H4 (cell line): Measurements from ENCODE around the gene CCDC149. TPM values are rescaled to one million over a fixed set of nuclear protein-coding genes. Genes with fewer than 3 reads are reported as not detected.

Source experiments
- DNase-seq: peaks from one replicate; pipeline ENCODE4 v3.0.0-alpha.2; 2015; ENCODE audit warnings: low spot score
- total RNA-seq: library from RNA; depleted of rRNA; stranded (reverse); fragments of >200 nt; shearing (Covaris generic); gene quantifications from 2 replicates; pipeline ENCODE4 v1.2.3, GENCODE V29; 2014

The CCDC149 gene
- total RNA-seq, 1 experiment from 2014 or later: 3.3 TPM

DNA sequence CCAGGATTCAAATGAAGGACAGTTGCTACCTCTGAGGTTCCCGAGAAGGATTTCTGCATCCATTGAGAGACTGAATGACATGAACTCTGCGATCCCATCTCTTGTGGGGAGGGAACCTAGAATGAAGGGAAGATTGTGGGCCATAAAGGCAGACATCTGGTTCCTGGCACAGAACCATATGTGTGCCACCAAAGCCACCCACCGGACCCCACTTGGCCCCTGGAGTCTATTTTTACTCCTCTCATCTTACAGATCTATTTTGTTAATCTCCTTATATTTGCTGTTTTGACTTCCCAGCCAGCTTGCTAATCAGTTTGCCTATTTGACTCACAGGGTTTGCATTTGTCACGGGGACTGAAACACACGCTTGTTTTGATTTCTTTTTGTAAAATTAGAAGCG, 110.2 kb downstream of the CCDC149 start:
- no peak for DNase-seq

DNA sequence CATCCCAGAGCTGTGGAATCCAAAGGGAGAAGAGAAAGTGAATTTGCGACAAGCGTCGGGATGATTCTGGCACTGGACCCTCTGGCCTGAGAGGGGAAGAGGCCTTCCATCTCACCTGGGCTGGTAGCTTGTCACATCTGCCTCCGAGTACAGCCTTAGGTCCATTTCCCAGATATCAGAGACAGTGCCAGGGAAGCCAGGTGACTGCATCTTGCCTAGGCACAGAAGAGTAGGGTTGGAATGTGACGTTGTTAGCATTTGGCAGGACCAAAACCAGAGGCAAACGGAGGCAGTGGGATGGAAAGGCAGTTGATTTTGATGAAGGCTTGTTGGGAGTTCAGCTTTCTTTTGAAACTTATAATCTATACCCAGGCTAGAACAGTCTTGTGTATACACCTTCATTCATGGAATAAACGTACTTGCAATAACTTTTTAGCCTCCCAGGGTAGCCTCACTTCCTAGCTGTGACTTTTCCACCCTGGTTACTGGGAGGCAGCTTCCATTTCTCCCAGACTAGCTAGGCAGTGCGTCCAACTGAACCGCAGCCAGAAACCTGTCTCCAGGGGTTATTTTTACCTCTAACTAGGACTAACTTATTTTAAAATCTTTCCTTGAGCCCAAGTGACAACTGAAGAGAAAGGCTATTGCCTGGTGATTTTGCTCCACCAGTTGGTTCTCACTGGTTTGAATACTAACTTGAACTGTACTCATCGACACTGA, 111.5 kb downstream of the CCDC149 start:
- no peak for DNase-seq

DNA sequence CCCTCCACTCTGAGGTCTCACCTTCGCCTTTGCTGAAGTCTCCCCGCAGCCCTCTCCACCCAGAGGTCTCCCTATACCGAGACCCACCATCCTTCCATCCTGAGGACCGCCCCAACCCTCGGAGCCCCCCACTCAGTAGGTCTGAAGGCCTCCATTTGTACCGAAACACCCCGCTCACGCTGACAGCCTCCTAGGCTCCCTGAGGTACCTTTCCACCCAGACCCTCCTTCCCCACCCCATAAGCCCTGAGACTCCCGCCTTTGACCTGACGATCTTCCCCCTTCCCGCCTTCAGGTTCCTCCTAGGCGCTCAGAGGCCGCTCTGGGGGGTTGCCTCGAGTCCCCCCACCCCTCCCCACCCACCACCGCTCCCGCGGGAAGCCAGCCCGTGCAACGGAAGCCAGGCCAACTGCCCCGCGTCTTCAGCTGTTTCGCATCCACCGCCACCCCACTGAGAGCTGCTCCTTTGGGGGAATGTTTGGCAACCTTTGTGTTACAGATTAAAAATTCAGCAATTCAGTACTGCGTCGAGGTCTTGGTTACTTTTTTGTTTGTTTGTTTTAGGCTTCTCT, 112.4 kb downstream of the CCDC149 start:
- DNase-seq: no peak

DNA sequence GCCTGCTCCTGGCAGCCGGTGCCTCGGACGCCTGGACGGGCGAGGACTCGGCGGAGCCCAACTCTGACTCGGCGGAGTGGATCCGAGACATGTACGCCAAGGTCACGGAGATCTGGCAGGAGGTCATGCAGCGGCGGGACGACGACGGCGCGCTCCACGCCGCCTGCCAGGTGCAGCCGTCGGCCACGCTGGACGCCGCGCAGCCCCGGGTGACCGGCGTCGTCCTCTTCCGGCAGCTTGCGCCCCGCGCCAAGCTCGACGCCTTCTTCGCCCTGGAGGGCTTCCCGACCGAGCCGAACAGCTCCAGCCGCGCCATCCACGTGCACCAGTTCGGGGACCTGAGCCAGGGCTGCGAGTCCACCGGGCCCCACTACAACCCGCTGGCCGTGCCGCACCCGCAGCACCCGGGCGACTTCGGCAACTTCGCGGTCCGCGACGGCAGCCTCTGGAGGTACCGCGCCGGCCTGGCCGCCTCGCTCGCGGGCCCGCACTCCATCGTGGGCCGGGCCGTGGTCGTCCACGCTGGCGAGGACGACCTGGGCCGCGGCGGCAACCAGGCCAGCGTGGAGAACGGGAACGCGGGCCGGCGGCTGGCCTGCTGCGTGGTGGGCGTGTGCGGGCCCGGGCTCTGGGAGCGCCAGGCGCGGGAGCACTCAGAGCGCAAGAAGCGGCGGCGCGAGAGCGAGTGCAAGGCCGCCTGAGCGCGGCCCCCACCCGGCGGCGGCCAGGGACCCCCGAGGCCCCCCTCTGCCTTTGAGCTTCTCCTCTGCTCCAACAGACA, 113.1 kb downstream of the CCDC149 start:
- DNase-seq: no peak

DNA sequence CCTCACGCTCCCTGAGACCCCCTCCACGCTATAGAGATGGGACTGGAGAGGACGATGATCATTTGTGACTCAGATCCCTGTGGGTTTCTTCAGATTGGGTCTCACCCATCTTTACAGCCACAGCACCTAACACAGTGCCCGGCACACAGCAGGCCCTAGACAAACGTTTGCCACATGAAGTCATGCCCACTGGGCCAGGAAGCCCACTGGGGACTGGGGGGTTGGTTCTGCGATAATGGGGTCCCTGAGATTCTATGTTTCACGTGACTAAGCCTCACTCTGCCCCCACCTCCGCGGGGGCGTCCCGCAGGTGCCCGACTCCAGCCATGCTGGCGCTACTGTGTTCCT, 113.7 kb downstream of the CCDC149 start:
- DNase-seq: no peak

DNA sequence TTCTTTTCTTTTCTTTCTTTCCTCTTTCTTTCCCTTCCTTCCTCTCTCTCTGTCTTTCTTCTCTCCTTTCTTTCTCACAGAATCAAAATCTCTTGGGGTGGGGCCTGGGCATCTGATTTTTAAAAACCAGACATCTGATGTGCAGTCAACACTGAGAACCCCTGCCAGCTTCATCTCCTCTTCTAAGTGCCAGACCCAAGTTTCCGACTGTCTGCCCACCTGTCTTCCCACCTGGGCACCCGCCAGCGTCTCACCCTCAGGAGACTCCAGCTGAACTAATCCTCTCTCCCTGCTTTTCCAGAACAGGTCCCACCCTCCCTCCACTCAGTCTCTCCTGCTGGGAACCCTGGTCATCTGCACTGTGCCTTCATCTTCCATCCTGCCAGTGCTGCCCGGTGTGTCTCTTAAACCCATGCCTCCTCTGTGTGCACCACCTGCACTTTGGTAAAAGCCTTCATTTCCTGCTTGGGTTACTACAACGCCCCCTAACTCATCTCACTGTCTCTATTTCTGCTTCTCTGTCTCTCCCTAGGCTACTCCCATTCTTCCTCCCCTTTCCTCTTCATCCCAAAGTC, 114.7 kb downstream of the CCDC149 start:
- DNase-seq: no peak

DNA sequence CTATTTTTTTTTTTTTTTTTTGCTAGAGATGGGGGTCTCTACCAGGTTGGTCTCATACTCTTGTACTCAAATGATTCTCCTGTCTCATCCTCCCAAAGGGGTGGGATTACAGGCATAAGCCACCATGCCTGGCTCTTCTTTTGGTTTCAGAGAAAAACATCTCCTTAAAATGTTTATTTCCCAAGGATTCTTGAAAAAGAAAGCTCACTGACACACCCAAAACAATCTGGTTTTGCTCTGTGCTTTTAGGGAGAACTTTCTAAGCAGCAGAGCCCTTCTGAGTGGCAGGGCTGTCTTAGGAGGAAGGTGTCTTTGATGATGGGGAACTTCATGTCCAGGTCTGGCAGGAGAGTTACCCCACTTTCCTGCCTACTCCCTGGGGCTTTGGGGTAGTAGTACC, 116.2 kb downstream of the CCDC149 start:
- DNase-seq: no peak

DNA sequence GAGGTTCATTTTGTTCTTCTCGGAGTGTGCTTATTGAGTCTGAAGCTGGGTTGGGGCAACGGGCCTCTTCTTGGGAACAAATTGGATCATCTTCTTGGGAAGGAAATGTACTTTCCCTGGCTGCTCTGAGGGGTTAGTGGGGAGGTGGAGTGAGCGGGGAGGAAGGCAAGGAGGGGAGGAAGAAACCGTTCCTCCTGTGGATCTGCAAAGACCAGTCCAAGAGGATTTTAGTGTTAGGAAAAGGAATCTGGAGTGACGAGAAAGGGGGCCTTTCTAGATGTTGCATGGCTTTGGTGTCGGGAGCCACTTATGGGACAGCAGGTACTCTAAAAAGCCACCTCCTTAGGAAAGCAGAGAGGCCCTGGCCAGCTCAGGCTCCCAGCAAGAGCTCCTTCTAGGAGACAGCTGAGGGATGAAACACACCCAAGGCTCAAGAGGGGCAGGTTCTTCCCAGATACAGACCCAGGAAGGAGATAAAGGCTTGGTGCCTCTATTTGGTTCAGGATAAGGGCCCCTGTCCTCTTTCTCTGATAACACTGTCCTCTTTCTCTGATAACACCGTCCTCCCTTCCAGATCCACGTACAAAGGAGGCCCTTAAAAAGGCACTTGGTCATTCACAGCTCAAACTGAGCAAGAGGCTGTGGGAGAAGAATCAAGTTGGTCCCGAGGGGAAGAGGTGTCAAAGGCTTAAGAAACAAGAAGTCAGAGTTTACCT, 117.0 kb downstream of the CCDC149 start:
- no peak for DNase-seq

DNA sequence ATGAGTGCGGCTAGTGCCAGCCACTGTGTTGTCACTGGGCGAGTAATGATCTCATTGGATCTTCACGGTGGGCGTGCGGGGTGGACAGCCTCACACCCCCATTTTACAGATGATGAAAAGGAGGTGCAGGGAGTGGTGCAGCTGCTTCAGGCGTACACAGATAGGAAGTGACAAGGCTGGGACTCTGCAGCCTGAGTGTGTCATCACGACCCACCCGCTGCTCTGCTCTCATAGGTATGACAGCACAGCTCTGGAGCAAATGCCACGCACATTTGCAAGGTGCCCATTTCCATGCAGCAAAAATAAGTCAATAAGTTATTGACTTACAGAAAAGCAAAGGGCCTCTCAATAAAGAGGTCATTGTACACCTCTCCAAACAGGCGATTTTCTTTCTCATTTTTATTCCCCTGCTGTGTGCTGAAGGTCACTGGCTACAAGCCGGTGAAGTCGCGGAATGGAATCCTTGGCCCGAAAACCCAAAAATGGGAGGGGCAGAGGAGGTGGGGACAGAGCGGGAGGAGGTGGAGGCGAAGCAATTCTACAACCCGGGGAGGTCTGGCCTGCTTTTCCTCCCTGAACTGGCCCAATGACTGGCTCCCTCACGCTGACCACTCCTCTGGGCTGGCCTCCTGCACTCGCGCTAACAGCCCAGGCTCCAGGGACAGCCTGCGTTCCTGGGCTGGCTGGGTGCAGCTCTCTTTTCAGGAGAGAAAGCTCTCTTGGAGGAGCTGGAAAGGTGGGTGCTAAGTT, 117.8 kb downstream of the CCDC149 start, which contains the start of gene SOD3:
SOD3 (plus strand) TSS at position 658 of the 750 bp plus-strand sequence. CDS start 3,949 bp downstream, outside the sequence.
- no peak for DNase-seq

DNA sequence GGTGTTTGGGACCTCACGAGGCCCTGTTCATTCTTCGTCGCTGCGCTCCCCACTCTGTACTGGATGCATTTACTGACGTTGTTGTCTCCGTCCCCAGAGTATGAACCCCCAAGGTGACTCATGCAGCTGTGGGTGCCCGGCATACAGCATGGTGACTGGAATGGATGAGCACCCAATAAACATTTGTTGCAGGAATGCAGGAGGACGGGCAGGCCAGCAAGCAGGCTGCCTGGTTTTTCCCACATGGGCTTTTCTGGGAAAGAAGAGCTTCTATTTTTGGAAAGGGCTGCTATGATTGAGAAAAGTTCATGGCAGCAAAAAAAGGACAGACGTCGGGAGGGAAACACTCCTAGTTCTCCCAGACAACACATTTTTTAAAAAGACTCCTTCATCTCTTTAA, 118.4 kb downstream of the CCDC149 start:
- DNase-seq: no peak

DNA sequence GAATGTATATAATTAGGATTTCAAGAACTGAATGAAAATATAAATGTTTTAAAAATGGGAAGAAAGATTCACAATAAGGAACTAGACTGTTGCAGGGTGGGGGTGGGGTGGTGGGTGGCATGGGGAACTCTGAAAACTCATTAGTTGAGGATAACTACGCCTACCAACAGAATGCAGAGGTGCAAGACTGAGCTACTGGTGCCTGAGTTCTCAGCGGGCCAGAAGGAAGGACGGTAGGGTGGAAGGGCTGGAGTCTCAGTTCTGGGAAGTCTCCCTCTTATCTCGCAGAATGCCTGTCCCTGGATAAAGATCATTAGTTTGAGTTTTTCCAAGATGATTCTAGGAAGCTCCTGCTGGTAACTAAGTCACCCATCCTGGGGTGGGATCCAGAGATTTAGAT, 118.8 kb downstream of the CCDC149 start:
- DNase-seq: no peak

DNA sequence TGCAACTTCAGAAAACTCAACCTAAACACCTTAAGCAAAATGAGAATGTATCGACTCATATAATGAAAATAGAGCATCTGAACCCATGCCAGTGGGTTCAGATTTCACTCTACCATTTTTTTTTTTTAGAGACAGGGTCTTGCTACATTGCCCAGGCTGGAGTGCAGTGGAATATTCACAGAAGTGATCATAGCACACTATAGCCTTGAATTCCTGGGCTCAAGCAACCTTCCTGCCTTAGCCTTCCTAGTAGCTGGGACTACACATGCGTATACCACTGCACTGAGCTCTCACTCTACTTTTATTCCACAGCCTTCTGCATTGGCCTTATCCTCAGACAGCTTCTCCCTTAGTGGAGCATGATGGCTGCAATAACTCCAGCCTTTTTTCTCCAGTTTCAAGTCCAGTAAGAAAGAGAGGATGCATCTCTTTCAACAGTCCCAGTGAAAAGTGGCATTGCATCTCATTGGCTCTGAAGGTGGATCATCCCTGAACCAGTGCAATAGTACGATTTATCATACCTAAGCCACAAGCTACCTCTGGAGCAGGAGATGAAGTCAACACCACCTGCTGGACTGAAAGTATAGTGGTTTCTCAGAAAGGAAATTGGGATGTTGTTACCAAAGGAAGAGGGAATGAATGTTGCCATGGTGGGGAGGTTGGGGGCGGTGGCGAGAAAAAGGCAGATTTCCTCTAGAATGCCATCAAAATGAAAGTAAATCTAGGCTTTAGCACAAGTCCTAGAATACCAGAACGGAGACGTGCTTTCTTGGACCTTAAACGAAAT, 119.4 kb downstream of the CCDC149 start:
- DNase-seq: peak; percentile 43

DNA sequence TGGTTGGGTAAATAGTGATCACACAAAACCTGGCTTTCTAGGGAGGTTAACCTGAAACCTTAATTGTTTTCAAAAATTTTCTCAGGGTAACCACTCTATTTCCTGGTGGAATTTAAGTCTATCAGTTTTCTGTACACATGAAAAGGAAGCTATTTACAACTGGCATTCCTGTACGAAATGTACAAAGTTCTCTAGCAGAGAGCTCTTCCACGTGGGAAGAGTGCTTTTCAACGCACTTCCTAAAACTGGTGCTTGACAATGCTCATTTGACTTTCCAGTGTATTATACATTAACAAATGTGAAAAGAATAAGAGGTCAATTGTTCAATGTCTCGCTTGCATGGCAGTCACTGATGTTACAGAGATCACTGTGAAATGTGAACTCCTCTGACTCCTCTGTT, 120.3 kb downstream of the CCDC149 start:
- DNase-seq: no peak

DNA sequence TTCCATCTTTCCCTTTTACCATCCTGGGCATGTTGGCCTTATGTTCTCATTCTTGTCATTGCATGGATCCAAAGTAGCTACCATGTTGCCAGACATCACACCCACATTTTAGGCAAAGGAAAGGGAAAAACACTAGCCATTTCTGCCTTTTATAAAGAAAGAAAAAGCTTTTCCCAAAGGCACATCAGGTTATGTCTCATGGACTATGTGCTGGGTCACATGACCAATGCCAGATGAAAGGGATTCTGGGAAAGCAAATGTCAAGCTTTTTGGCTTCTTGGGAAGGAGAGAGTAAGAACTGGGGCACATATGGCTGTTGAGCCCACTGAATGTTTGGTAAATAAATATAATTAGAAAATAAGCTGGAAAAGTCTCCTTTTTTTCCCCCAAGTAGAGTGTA, 121.8 kb downstream of the CCDC149 start:
- DNase-seq: no peak

DNA sequence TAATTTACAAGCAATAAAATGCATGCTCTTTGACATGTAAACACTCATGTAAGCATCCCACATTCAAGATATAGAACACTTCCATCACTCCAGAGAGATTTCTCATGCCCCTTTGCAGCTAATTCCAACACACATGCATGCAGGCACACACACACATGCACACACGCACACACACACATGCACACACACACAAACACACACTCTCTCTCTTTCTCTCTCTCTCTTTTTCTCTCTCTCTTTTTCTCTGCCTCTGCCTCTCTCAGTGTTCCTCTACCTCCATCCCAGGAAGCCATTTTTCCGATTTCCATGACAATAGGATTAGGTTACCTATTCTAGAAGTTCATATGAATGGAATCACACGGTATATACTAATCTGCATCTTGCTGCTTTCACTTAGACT, 129.3 kb downstream of the CCDC149 start:
- no peak for DNase-seq

DNA sequence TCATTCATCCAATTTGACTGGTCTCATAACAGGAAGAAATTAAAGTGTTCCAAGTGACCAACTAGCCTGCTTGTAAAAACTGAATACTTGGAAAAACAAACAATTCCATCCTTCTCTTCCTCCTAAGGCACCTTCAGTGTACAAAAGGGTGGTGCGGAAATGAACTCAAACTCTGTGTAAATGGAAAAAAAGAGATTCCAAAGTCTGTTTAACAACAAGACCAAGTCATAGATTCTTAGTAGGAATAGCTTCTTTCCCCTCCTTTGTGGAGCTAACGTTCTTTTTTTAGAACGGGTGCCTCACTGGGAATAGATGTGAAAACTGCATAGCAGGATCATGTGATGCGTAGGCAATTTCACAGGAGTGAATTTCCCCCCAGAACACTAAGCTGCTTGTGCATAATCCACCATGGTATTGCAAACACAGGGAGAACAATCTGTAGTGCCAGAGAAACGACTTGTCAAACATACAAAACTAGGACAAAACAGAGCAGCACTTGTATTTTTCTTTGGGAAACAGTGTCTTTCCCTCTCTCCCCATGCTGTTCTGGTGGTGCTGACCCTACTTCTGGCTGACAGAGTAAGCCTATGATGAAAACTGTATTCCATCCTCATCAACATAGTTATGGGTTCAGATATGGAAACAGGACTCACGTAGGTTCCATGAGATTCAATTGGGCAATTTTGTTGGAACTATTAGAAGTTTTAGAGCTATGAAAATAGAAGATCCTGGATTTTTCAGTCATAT, 130.7 kb downstream of the CCDC149 start:
- DNase-seq: peak; percentile 32

DNA sequence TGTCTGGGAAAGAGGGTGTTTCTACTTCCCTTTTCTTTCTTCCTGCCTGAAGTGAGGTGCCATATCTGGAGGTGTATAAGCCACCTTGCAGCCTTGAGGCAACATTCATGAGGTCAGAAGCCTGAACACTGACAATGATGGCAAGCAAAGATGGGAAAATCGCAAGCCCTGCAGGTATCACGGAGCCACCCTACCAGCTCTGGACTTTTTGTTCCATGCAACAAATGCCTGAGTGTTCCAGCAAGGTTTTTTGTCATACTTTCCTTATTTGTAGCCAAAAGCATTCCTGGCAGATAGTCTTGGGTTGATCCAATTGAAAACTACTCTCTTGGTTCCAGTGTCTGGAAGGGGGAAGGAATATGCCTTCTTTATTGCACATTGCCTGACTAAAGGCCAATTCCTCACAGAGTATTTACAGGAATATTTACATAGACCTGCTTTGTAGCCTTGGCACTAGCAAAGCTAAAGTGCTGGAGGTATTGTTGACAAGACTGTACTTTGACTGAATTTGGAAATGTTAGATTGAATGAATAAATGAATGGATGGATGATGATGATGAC, 131.8 kb downstream of the CCDC149 start:
- DNase-seq: no peak

DNA sequence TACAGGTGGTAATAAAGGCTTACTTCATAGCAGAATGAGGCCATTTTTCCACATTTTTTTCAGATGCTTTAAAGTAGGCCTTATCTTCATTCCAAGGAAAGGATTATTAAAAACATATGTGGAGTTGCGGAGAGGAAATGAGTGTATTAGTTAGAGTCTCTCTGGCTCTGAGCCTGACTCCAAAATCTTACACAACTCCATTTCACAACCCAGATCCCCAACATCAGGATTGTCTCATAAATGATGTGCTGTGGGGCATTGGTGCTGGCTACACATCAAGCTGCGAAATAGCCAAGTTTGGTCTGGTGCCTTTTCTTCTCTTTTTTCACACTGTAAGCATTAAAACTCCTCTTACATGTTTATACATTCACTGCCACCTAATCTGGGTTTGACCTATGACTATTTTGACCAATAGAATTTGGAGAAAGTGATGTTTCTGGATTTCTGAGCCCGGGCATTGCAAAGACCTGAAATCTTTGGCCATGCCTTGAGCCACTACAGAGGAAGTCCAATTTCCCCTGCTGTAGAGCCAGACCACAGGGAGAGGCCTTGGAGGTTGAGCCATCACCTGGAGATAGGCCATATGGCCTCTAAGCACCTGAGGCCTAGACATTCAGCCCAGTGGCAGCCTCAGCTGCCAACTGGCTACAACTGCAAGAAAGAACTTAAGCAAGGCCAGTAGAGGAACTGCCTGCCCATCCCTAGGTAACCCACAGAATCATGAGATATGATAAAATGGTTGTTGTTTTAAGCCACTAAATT, 134.2 kb downstream of the CCDC149 start:
- DNase-seq: peak; percentile 86
